Upper lobe of left lung (tissue), 4 donors: ENCODE data around the gene BHMT.

Experiments
- EP300 ChIP-seq, 4 donors: sonication (generic); formaldehyde crosslinking; IDR thresholded peaks; one replicate each; pipeline ENCODE4 v1.5.1; 2017; ENCODE audit warnings: antibody characterized with exemption in 4 of 4, control low read depth in 2 of 4
- POLR2A ChIP-seq, 4 donors: fragments of 450-650 bp; IDR thresholded peaks; one replicate each; pipeline ENCODE4 v1.5.1; 2016 to 2017; ENCODE audit warnings: antibody characterized with exemption in 4 of 4, mild to moderate bottlenecking in 2 of 4
- POLR2AphosphoS5 ChIP-seq, 2 donors: sonication (generic); formaldehyde crosslinking; IDR thresholded peaks; one replicate each; pipeline ENCODE4 v1.5.1; 2017; ENCODE audit warnings: antibody characterized with exemption in 2 of 2
- TF ChIP-seq, protein P1 (sequence below), 6 experiments: fragments of 450-650 bp in 4 of 6; fragments of 200-600 bp in 2 of 6; sonication (generic) in 2 of 6; IDR thresholded peaks; one replicate each; pipeline ENCODE4 v1.5.1; 2016 to 2019; ENCODE audit warnings: antibody characterized with exemption in 6 of 6

DNA sequence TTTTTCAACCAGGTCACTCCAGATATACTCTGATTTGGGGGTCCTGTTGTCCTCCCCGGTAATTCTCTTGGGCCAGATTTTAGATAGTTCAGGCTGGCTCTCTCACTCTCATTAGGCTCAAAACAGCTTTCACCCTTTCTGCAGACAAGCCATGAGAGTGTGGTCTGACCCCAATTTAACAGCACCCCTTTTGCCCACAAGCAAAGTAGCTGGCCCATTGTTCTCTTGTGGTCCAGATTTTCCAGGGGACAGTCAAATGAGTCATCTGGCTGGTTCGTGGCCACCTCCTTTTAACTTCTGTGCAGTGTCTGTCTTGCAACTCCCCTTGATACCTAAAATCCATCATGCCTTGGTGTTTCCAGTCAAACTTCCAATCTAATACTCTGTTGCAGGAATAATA, 25.5 kb upstream of the BHMT start:
- TF ChIP-seq, protein P1, sequence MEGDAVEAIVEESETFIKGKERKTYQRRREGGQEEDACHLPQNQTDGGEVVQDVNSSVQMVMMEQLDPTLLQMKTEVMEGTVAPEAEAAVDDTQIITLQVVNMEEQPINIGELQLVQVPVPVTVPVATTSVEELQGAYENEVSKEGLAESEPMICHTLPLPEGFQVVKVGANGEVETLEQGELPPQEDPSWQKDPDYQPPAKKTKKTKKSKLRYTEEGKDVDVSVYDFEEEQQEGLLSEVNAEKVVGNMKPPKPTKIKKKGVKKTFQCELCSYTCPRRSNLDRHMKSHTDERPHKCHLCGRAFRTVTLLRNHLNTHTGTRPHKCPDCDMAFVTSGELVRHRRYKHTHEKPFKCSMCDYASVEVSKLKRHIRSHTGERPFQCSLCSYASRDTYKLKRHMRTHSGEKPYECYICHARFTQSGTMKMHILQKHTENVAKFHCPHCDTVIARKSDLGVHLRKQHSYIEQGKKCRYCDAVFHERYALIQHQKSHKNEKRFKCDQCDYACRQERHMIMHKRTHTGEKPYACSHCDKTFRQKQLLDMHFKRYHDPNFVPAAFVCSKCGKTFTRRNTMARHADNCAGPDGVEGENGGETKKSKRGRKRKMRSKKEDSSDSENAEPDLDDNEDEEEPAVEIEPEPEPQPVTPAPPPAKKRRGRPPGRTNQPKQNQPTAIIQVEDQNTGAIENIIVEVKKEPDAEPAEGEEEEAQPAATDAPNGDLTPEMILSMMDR (IDR thresholded peaks at IDR 0.05), result no peak
- TF ChIP-seq POLR2A (IDR thresholded peaks at IDR 0.05) (no peak), EP300 (IDR thresholded peaks at IDR 0.05) (no peak), POLR2AphosphoS5 (IDR thresholded peaks at IDR 0.05) (no peak)
